Hepatocyte (in vitro differentiated cells): ENCODE results near the gene COL20A1.

Experiments used
- EZH2 ChIP-seq: fragments of 200-600 bp; sonication (generic); IDR thresholded peaks from 2 replicates; pipeline ENCODE4 v1.6.1; 2016; ENCODE audit warnings: antibody characterized with exemption, mild to moderate bottlenecking, borderline replicate concordance
- EZH2phosphoT487 ChIP-seq: fragments of 200-600 bp; sonication (generic); IDR thresholded peaks from one replicate; pipeline ENCODE4 v1.6.1; 2018; ENCODE audit warnings: antibody characterized with exemption, mild to moderate bottlenecking, low read depth, moderate library complexity; ENCODE audit not compliant: unreplicated experiment, severe bottlenecking
- TF ChIP-seq, protein P1 (sequence below): fragments of 200-600 bp; sonication (generic); IDR thresholded peaks from 2 replicates; pipeline ENCODE4 v1.5.1; 2016; ENCODE audit warnings: antibody characterized with exemption, mild to moderate bottlenecking; ENCODE audit not compliant: poor library complexity

DNA sequence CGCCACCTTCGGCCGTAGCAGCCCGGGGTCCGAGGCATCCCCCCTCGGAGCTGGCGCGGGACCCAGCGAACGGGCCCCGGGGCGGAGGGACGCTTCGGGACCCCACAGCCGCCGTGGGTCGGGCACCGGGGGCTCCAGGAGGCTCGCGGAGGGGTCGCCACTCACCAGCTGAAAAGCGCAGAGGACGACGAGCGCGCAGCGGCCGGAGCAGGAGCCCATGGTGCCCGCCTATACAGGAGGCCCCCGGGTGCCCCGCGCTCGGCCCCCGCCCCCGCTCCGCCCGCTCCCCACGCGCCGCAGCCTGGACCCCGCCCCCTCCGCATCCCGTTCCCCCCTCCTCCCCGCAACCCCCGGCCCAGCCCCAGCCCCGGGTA is 38.8 kb upstream of the COL20A1 start, which contains the start of gene NKAIN4:
- TF ChIP-seq, protein P1, sequence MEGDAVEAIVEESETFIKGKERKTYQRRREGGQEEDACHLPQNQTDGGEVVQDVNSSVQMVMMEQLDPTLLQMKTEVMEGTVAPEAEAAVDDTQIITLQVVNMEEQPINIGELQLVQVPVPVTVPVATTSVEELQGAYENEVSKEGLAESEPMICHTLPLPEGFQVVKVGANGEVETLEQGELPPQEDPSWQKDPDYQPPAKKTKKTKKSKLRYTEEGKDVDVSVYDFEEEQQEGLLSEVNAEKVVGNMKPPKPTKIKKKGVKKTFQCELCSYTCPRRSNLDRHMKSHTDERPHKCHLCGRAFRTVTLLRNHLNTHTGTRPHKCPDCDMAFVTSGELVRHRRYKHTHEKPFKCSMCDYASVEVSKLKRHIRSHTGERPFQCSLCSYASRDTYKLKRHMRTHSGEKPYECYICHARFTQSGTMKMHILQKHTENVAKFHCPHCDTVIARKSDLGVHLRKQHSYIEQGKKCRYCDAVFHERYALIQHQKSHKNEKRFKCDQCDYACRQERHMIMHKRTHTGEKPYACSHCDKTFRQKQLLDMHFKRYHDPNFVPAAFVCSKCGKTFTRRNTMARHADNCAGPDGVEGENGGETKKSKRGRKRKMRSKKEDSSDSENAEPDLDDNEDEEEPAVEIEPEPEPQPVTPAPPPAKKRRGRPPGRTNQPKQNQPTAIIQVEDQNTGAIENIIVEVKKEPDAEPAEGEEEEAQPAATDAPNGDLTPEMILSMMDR: no peak
- TF ChIP-seq EZH2 (no peak), EZH2phosphoT487 (no peak)
